Adipose tissue (tissue), 3 donors: ENCODE measurements around the gene BAZ1B. TPM values are rescaled to one million over a fixed set of nuclear protein-coding genes. Genes with fewer than 3 reads are reported as not detected.
"Not testable (repeated sequence)": the region's sequence is repeated elsewhere in the genome, so short reads cannot be mapped to it uniquely, and the experiment has no call there.

ENCODE experiments used
- H3K27ac ChIP-seq: one replicate; pipeline ENCODE4 v1.5.1; 2013; ENCODE audit warnings: low read depth, low read length
- WGBS, 3 donors: extraction: QIAGEN DNeasy Blood & Tissue Kit; methylation state at CpG; one replicate each; pipeline ENCODE4 v1.1.7; 2013; 5-methylcytosine and 5-hydroxymethylcytosine counted together
- polyA plus RNA-seq, 3 donors: library from polyadenylated mRNA; stranded (reverse); fragments of 200-250 nt; gene quantifications; one replicate each; pipeline ENCODE4 v1.2.3, GENCODE V29; 2013
- donor health status: healthy with polysubstance abuse.
- donor health status: Bipolar disorder and iron deficiency.
- donor health status: healthy.

BAZ1B gene
- polyA plus RNA-seq, 3 donors = 10.8 to 31.0 (median 20.1) TPM

GRCh38 chr7:73436031-73436929, 85.8 kb downstream of the BAZ1B start:
- WGBS, 3 donors = 46 to 60% (median 53%) methylated on average over 20 of the region's 20 CpGs
- no peak overlapping the region for H3K27ac ChIP-seq

DNA sequence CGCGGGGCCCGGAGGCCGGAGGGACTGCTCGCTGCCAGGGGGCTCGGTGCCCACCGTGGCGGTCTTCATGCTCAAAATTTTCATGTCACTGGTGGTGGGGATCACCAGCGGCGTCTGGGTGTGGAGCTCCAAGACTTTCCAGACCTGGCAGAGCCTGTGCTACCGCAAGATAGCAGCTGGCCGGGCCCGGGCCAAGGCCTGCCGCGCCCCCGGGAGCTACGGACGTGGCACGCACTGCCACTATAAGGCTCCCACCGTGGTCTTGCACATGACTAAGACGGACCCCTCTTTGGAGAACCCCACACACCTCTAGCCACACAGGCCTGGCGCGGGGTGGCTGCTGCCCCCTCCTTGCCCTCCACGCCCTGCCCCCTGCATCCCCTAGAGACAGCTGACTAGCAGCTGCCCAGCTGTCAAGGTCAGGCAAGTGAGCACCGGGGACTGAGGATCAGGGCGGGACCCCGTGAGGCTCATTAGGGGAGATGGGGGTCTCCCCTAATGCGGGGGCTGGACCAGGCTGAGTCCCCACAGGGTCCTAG, 86.6 kb downstream of the BAZ1B start:
- no peak overlapping the region for H3K27ac ChIP-seq
- 77 to 86% (median 81%) methylated on average over 27 to 28 of the region's 28 CpGs for WGBS, 3 donors

GRCh38 chr7:73434701-73435069, 87.4 kb downstream of the BAZ1B start:
- WGBS, 3 donors = 96 to 98% (median 96%) methylated on average over 26 of the region's 26 CpGs
- H3K27ac ChIP-seq = no peak overlapping the region

DNA sequence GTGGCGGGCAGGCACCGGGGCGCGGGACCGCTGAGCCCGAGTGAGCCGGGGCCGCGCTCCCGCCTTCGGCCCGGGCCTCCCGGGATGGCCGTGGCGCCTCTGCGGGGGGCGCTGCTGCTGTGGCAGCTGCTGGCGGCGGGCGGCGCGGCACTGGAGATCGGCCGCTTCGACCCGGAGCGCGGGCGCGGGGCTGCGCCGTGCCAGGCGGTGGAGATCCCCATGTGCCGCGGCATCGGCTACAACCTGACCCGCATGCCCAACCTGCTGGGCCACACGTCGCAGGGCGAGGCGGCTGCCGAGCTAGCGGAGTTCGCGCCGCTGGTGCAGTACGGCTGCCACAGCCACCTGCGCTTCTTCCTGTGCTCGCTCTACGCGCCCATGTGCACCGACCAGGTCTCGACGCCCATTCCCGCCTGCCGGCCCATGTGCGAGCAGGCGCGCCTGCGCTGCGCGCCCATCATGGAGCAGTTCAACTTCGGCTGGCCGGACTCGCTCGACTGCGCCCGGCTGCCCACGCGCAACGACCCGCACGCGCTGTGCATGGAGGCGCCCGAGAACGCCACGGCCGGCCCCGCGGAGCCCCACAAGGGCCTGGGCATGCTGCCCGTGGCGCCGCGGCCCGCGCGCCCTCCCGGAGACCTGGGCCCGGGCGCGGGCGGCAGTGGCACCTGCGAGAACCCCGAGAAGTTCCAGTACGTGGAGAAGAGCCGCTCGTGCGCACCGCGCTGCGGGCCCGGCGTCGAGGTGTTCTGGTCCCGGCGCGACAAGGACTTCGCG, 88.0 kb downstream of the BAZ1B start:
- 31 to 40% (median 36%) methylated on average over 88 to 110 of the region's 110 CpGs for WGBS, 3 donors
- H3K27ac ChIP-seq = no peak overlapping the region

- 88 to 94% (median 91%) methylated on average over 11 of the region's 11 CpGs for WGBS, 3 donors
- no peak overlapping the region for H3K27ac ChIP-seq
Measured at GRCh38 chr7:73432676-73433075, 89.4 kb downstream of the BAZ1B start.

GRCh38 chr7:73431041-73431835, 90.9 kb downstream of the BAZ1B start:
- WGBS, 3 donors = 83 to 91% (median 89%) methylated on average over 13 of the region's 13 CpGs
- H3K27ac ChIP-seq = no peak overlapping the region

DNA sequence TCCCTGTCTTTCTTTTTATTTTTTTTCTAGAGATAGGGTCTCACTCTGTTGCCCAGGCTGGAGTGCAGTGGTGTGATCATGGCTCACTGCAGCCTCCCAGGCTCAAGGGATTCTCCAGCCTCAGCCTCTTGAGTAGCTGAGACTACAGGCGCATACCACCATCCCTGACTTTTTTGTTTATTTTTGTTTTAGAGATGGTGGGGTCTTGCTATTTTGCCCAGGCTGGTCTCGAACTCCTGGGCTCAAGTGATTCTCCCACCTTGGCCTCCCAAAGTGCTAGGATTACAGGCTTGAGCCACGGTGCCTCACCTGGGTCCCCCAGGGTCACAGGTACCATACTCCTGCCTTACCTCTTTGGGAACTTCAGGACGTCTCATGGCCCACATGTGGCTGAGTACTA, 91.6 kb downstream of the BAZ1B start:
- H3K27ac ChIP-seq = not testable (repeated sequence)
- WGBS, 3 donors = 88 to 90% (median 88%) methylated on average over 4 of the region's 4 CpGs

DNA sequence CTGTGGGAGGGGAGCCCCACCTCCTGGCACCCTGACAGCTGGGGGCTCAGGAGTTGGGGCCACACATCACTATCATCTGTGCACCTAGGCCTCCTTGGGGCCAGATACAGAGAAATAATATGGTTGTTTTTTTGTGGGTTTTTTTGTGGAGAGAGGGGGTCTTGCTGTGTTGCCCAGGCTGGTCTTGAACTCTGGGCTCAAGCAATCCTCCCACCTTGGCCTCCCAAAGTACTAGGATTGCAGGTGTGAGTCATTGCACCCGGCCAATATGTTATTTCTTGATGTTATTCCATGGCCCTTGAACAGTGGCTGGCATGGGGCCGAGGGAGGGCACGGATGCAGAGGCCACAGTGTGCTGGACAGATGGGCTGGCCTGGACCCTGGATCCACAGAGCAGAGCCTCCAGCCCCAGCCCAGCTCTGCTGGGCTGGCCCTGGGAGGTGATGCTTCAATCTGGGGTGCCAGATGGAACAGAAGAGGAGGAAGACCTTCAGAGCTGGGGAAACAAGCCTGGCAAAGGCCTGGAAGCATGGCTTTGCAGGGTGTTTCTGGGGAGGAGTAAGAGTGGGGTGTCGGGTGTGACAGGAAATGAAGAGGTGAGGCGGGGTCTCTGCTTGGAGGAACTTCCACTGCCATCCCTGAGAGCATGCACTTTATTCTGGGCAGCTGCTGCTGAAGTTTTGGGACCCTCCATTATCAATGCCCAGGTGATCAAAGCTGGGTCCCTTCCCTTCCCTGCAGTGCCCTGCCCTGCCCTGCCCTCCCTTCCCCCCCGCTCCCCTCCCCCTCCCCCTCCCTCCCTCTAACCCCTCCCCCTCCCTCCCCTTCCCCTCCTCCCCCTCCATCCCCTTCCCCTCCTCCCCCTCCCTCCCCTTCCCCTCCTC, 92.2 kb downstream of the BAZ1B start:
- WGBS, 3 donors = 68 to 88% (median 75%) methylated on average over 5 to 6 of the region's 6 CpGs
- no peak overlapping the region for H3K27ac ChIP-seq

GRCh38 chr7:73429215-73429614, 92.9 kb downstream of the BAZ1B start:
- no peak overlapping the region for H3K27ac ChIP-seq
- 49 to 53% (median 49%) methylated on average over 17 to 18 of the region's 18 CpGs for WGBS, 3 donors

DNA sequence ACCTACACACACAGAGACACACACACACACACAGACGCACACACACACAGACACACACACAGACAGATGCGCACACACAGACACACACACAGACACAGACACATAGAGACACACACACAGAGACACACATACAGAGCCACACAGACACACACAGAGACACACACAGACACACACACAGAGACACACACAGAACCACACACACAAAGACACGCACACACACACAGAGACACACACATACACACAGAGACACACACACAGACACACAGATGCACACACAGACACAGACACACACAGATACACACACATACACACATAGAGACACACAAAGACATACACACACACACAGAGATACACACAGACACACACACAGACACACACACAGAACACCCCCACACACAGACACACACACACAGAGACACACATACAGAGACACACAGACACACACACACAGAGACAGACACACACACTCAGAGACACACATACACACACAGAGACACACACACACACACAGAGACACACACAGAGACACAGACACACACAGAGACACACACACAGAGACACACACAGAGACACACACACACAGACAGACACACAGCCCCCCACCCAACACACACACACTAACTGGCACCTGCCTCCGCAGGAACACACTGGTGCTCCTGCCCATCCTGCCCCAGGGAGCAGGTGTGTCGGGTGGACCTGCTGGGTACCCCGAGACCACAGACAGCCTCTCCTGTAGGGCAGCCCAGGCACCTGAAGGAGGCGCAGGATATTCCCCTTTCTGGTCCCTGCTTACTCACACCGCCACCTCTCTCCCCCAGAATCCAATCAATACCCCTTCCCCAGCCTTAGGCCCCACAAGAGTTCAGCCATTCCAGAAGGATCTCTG, 93.9 kb downstream of the BAZ1B start:
- WGBS, 3 donors = 89 to 92% (median 90%) methylated on average over 8 of the region's 8 CpGs

GRCh38 chr7:73426016-73426415, 96.1 kb downstream of the BAZ1B start:
- 76 to 92% (median 92%) methylated on average over 7 to 8 of the region's 8 CpGs for WGBS, 3 donors
- no peak overlapping the region for H3K27ac ChIP-seq

More for the DNA sequence above, 93.9 kb downstream of the BAZ1B start:
- no peak overlapping the region for H3K27ac ChIP-seq

GRCh38 chr7:73425356-73425983, 96.6 kb downstream of the BAZ1B start:
- H3K27ac ChIP-seq = no peak overlapping the region
- 96 to 99% (median 98%) methylated on average over 9 of the region's 9 CpGs for WGBS, 3 donors

GRCh38 chr7:73424489-73424885, 97.6 kb downstream of the BAZ1B start:
- H3K27ac ChIP-seq = no peak overlapping the region
- 84 to 87% (median 86%) methylated on average over 11 of the region's 11 CpGs for WGBS, 3 donors

GRCh38 chr7:73423519-73424488, 98.3 kb downstream of the BAZ1B start:
- no peak overlapping the region for H3K27ac ChIP-seq
- 30 to 33% (median 32%) methylated on average over 42 to 52 of the region's 52 CpGs for WGBS, 3 donors

DNA sequence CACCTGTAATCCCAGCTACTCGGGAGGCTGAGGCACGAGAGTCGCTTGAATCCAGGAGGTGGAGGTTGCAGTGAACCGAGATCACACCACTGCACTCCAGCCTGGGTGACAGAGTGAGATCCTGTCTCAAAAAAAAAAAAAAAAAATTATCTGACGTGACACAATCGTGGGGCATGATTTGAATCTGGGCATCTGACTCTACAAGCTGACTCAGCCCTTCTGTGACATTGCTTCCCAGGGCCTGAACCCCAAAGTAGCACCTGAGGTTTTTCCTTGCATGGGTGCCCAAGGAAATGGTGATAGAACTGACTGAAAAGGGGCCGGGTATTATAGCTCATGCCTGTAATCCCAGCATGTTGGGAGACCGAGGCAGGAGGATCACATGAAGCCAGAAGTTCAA, 101.5 kb downstream of the BAZ1B start:
- 70 to 78% (median 71%) methylated on average over 8 of the region's 8 CpGs for WGBS, 3 donors

More for the DNA sequence above, 101.5 kb downstream of the BAZ1B start:
- not testable (repeated sequence) for H3K27ac ChIP-seq
